CD4-positive, alpha-beta memory T cell (primary cell): ENCODE data around the gene ATP6V1C2. TPM values are rescaled to one million over a fixed set of nuclear protein-coding genes. Genes with fewer than 3 reads are reported as not detected.
"Not testable (repeated sequence)": the region's sequence is repeated elsewhere in the genome, so short reads cannot be mapped to it uniquely, and the experiment has no call there.

ENCODE experiments used
- CTCF ChIA-PET: fragments of 350-600 bp; sonication (Branson Sonifier 250); formaldehyde crosslinking; loops from one replicate; lab custom pipeline; 2021; ENCODE audit warnings: inconsistent platforms; ENCODE audit not compliant: partially characterized antibody; lab: Charles Lee
- POLR2A ChIA-PET: fragments of 350-600 bp; sonication (Branson Sonifier 250); formaldehyde crosslinking; loops from one replicate; lab custom pipeline; 2021; ENCODE audit not compliant: partially characterized antibody; lab: Charles Lee
- DNase-seq, 5 donors: peaks; one replicate each; pipeline versions ENCODE4 v3.0.0 to v3.0.0-alpha.2; 2020 to 2022; ENCODE audit warnings: mixed read lengths in 1 of 5
- H3K27ac ChIP-seq: one replicate; pipeline ENCODE4 v1.7.0; 2013; ENCODE audit warnings: low read depth, low read length
- H3K27me3 ChIP-seq: 2 replicates; pipeline ENCODE4 v1.7.0; 2013; ENCODE audit warnings: mild to moderate bottlenecking, low read length, moderate library complexity; ENCODE audit not compliant: insufficient read depth
- H3K36me3 ChIP-seq: 2 replicates; pipeline ENCODE4 v1.7.0; 2013; ENCODE audit warnings: mild to moderate bottlenecking, low read length, moderate library complexity; ENCODE audit not compliant: insufficient read depth
- H3K4me1 ChIP-seq: 2 replicates; pipeline ENCODE4 v1.7.0; 2013; ENCODE audit warnings: mild to moderate bottlenecking, low read length, moderate library complexity; ENCODE audit not compliant: insufficient read depth
- H3K4me3 ChIP-seq, 2 donors: one replicate each; pipeline ENCODE4 v1.7.0; 2013; ENCODE audit warnings: low read length in 2 of 2, mild to moderate bottlenecking in 1 of 2
- H3K9me3 ChIP-seq, 2 donors: one replicate each; pipeline ENCODE4 v1.7.0; 2013; ENCODE audit warnings: low read length in 2 of 2, control low read depth in 1 of 2; ENCODE audit not compliant: control insufficient read depth in 1 of 2
- H3K27ac Mint-ChIP-seq, 7 donors: one replicate each; pipeline ENCODE4 v1.8.0; 2020 to 2021; ENCODE audit warnings: mixed read lengths in 7 of 7, mild to moderate bottlenecking in 6 of 7, inconsistent platforms in 3 of 7, moderate library complexity in 3 of 7
- H3K27me3 Mint-ChIP-seq, 2 donors: one replicate each; pipeline ENCODE4 v1.8.0; 2020 to 2021; ENCODE audit warnings: mixed read lengths in 2 of 2
- H3K36me3 Mint-ChIP-seq, 2 donors: one replicate each; pipeline ENCODE4 v1.8.0; 2020 to 2021; ENCODE audit warnings: mixed read lengths in 2 of 2, inconsistent platforms in 1 of 2, mild to moderate bottlenecking in 1 of 2
- H3K4me1 Mint-ChIP-seq, 4 donors: one replicate each; pipeline ENCODE4 v1.8.0; 2020 to 2021; ENCODE audit warnings: mixed read lengths in 4 of 4, mild to moderate bottlenecking in 1 of 4
- H3K4me3 Mint-ChIP-seq, 8 donors: one replicate each; pipeline ENCODE4 v1.8.0; 2020 to 2021; ENCODE audit warnings: mixed read lengths in 8 of 8, mild to moderate bottlenecking in 7 of 8, moderate library complexity in 6 of 8, inconsistent platforms in 3 of 8
- H3K9me3 Mint-ChIP-seq, 8 donors: one replicate each; pipeline ENCODE4 v1.8.0; 2020 to 2021; ENCODE audit warnings: mixed read lengths in 8 of 8, mild to moderate bottlenecking in 5 of 8, inconsistent platforms in 3 of 8, moderate library complexity in 1 of 8
- intact Hi-C: fragments of 100-400 bp; cut with micrococcal nuclease; formaldehyde crosslinking; loops from one replicate; pipeline ENCODE4 v1.15.1; 2023
- polyA plus RNA-seq, 2 donors: library from polyadenylated mRNA; unstranded; fragments of 300-500 nt; fragmentation: Illumina TruSeq; gene quantifications; one replicate each; pipeline ENCODE4 v1.2.3, GENCODE V29; 2021
- total RNA-seq, 2 experiments: library from RNA; stranded (reverse); gene quantifications; one replicate each; pipeline ENCODE4 v1.2.3, GENCODE V29; 2021

Gene ATP6V1C2
- total and polyA plus RNA-seq, 4 experiments from 2014 or later: 0.17 to 0.20 TPM; not detected in 2

DNA sequence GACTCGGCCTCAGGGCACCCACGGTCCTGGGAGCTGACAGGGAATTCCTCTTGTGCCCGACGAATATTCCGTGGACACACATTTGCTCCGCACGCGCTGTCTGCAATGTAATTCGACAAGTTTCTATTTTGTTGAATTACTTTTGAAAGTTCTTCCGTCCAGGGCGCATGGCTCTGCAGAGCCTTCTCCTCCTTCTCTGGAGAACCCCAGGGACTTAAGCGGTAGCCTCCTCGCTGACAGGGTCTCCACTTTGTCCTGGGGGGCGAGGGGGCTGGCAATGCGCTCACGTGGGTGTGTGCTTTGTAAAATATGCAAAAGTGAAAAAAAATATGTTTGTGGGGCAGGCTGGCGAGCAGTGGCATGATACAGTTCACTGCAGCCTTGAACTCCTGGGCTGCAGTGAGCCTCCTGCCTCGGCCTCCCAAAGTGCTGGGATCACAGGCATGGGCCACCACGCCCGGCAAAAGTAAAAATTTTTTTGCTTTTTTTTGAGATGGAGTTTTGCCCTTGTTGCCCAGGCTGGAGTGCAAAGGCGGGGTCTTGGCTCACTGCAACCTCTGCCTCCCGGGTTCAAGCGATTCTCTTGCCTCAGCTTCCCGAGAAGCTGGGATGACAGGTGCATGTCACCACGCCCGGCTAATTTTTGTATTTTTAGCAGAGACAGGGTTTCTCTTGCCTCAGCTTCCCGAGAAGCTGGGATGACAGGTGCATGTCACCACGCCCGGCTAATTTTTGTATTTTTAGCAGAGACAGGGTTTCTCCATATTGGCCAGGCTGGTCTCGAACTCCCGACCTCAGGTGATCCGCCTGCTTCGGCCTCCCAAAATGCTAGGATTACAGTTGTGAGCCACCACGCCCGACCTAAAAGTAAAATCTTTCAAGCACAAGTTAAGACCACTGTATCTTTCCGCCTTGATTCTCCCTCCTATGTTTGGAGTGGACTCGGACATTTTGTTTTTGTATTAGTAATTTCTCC lies 92.0 kb downstream of the ATP6V1C2 start:
- not testable (repeated sequence) for H3K9me3 Mint-ChIP-seq, H3K27me3 ChIP-seq, H3K27me3 Mint-ChIP-seq, H3K9me3 ChIP-seq, DNase-seq, H3K36me3 ChIP-seq, H3K36me3 Mint-ChIP-seq
- Histone ChIP-seq H3K4me1 (peaks cover 38% of the 10 kb centered on the region), H3K4me3 (peak overlapping the region; percentile 54 to 72), H3K27ac (peak overlapping the region; percentile 76)
- intact Hi-C loops: loop anchor here (2.0 to 10.0 kb wide), 6 partner anchors 369 to 1901 kb away; partner anchors contain the start of genes E2F6, HPCAL1, LPIN1 and ODC1
- H3K4me1 Mint-ChIP-seq: peaks cover 21 to 34% (median 26%) of the 10 kb centered on the region in 4 donors
- POLR2A ChIA-PET: interaction anchor here (0.6 to 2.8 kb wide), 9 partner anchors 11 to 652 kb away, joined by 3 to 17 read pairs (median 6); partner anchors contain the start of genes E2F6, NOL10 and ODC1
- CTCF ChIA-PET: interaction anchor here (1.1 to 2.2 kb wide), 5 partner anchors 17 to 319 kb away, joined by 4 to 13 read pairs (median 6); a partner anchor contains a TSS
- peak overlapping the region; percentile 80 to 89 (median 86) for H3K4me3 Mint-ChIP-seq
- peak overlapping the region; percentile 64 to 90 (median 77) for H3K27ac Mint-ChIP-seq

DNA sequence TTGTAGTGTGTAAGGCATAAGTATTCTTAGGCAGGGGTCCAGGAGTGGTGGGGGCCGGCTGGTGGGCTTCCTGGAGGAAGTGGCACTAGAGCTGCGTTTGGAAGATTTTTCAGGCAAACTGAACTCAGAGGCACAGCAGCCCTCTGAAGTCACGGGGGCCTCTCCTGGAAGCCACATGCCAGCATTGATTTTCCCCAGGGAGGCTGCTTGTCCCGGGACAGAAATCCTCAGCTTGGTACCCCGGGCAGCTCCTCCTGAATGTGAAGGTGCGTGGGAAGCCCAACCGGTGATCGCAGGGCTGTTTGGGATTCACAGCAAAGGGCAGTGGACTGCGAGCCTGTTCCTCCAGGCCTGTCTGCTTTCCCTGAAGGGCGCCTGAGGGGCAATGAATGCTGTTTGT lies 92.7 kb downstream of the ATP6V1C2 start:
- Mint-ChIP-seq H3K36me3 (peaks cover 0 to 9% of the 10 kb centered on the region in 2 donors), H3K27ac (peak overlapping the region in 2 of 7 donors; percentile 28 to 77), H3K4me1 (peaks cover 18 to 27% (median 22%) of the 10 kb centered on the region in 4 donors), H3K9me3 (no peaks in the 10 kb centered on the region), H3K27me3 (peaks cover 3 to 5% of the 10 kb centered on the region in 2 donors), H3K4me3 (peak overlapping the region in 7 of 8 donors; percentile 41 to 74 (median 64))
- Histone ChIP-seq H3K36me3 (no peaks in the 10 kb centered on the region), H3K4me1 (peaks cover 31% of the 10 kb centered on the region), H3K27me3 (peaks cover 3% of the 10 kb centered on the region), H3K9me3 (no peaks in the 10 kb centered on the region), H3K27ac (no peak overlapping the region), H3K4me3 (no peak overlapping the region)
- CTCF ChIA-PET: interaction anchor here (1.1 kb wide), 1 partner anchor 18 kb away, joined by 4 read pairs; no protein-coding TSS in a partner anchor
- POLR2A ChIA-PET: no interaction called here
- intact Hi-C loops: loop anchor here (5.0 to 10.0 kb wide), 5 partner anchors 369 to 1901 kb away; partner anchors contain the start of genes E2F6, HPCAL1, LPIN1 and ODC1
- peak in 1 of 5 donors; percentile 14 for DNase-seq

GRCh38 chr2:10814571-10815331 lies 93.3 kb downstream of the ATP6V1C2 start:
- POLR2A ChIA-PET: no interaction called here
- CTCF ChIA-PET: interaction anchor here (1.1 kb wide), 1 partner anchor 18 kb away, joined by 4 read pairs; no protein-coding TSS in a partner anchor
- peaks cover 16 to 24% (median 18%) of the 10 kb centered on the region in 4 donors for H3K4me1 Mint-ChIP-seq
- H3K36me3 Mint-ChIP-seq: peaks cover 0 to 9% of the 10 kb centered on the region in 2 donors
- peaks cover 3% of the 10 kb centered on the region for H3K27me3 ChIP-seq
- H3K4me1 ChIP-seq: peaks cover 25% of the 10 kb centered on the region
- no peak overlapping the region for H3K4me3 ChIP-seq
- peak overlapping the region in 1 of 7 donors; percentile 28 for H3K27ac Mint-ChIP-seq
- DNase-seq: no peak
- H3K27ac ChIP-seq: no peak overlapping the region
- no peaks in the 10 kb centered on the region for H3K9me3 Mint-ChIP-seq
- H3K9me3 ChIP-seq: no peaks in the 10 kb centered on the region
- H3K4me3 Mint-ChIP-seq: peak overlapping the region in 6 of 8 donors; percentile 33 to 81 (median 55)
- intact Hi-C loops: loop anchor here (5.0 to 10.0 kb wide), 5 partner anchors 370 to 1900 kb away; partner anchors contain the start of genes E2F6, HPCAL1, LPIN1 and ODC1
- peaks cover 3 to 6% of the 10 kb centered on the region in 2 donors for H3K27me3 Mint-ChIP-seq
- no peaks in the 10 kb centered on the region for H3K36me3 ChIP-seq

DNA sequence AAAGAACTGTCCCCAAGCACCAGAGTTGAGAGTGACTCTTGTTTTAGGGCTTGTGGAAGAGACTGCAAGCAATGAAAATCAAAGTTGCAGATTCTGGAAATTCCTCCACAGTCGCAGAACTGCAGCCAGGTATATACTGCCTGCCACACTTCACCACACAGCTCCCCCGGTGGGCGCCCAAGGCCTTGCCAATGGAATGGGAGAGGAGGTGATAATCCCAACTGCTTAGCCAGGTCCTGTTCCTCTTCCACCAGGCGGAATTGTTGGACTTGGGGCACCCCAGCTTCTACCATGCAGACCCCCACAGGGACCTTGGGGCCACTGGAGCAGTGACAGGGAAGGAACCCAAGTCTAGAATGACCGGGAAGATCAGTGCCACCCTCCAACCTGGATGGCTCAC lies 96.0 kb downstream of the ATP6V1C2 start:
- CTCF ChIA-PET: interaction anchor here (1.0 to 3.2 kb wide), 4 partner anchors 14 to 315 kb away, joined by 4 to 21 read pairs (median 6); a partner anchor contains a TSS

DNA sequence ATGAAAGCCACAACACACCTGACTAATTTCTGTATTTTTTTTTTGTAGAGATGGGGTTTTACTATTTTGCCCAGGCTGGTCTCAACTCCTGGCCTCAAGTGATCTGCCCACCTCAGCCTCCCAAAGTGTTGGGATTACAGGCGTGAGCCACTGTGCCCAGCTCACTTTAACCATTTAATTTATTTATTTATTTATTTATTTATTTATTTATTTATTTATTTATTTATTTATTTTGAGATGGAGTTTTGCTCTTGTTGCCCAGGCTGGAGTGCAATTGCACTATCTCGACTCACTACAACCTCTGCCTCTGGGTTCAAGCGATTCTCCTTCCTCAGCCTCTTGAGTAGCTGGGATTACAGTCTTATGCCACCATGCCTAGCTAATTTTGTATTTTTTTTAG lies 96.9 kb downstream of the ATP6V1C2 start:
- H3K4me1 Mint-ChIP-seq, H3K27ac ChIP-seq, H3K36me3 ChIP-seq, H3K4me1 ChIP-seq, H3K9me3 Mint-ChIP-seq, DNase-seq, H3K9me3 ChIP-seq, POLR2A ChIA-PET, H3K4me3 Mint-ChIP-seq, H3K27me3 ChIP-seq, H3K4me3 ChIP-seq, H3K27ac Mint-ChIP-seq, H3K36me3 Mint-ChIP-seq: not testable (repeated sequence)
- CTCF ChIA-PET: interaction anchor here (1.0 to 3.2 kb wide), 4 partner anchors 13 to 314 kb away, joined by 4 to 21 read pairs (median 6); a partner anchor contains a TSS
- intact Hi-C loops: loop anchor here (10.0 kb wide), 4 partner anchors 374 to 1896 kb away; partner anchors contain the start of genes E2F6, HPCAL1, ODC1 and TRIB2
- H3K27me3 Mint-ChIP-seq: peaks cover 3 to 11% of the 10 kb centered on the region in 2 donors

More for the DNA sequence above, 96.0 kb downstream of the ATP6V1C2 start:
- H3K27me3 Mint-ChIP-seq: peaks cover 3 to 10% of the 10 kb centered on the region in 2 donors
- no peaks in the 10 kb centered on the region for H3K36me3 Mint-ChIP-seq
- POLR2A ChIA-PET: no interaction called here
- DNase-seq: peak in 1 of 5 donors; percentile 6
- H3K27ac ChIP-seq: no peak overlapping the region
- no peaks in the 10 kb centered on the region for H3K36me3 ChIP-seq
- no peak overlapping the region for H3K27ac Mint-ChIP-seq
- peaks cover 0 to 2% (median under 1%) of the 10 kb centered on the region in 4 donors for H3K4me1 Mint-ChIP-seq
- no peaks in the 10 kb centered on the region for H3K9me3 ChIP-seq
- peaks cover 3% of the 10 kb centered on the region for H3K27me3 ChIP-seq
- peaks cover 5% of the 10 kb centered on the region for H3K4me1 ChIP-seq
- no peak overlapping the region for H3K4me3 ChIP-seq
- H3K4me3 Mint-ChIP-seq: no peak overlapping the region
- intact Hi-C loops: loop anchor here (10.0 kb wide), 4 partner anchors 373 to 1897 kb away; partner anchors contain the start of genes E2F6, HPCAL1, ODC1 and TRIB2
- no peaks in the 10 kb centered on the region for H3K9me3 Mint-ChIP-seq

- H3K4me1 ChIP-seq: no peaks in the 10 kb centered on the region
- no peak overlapping the region for H3K27ac ChIP-seq
- POLR2A ChIA-PET: no interaction called here
- Mint-ChIP-seq H3K27ac (no peak overlapping the region), H3K9me3 (no peaks in the 10 kb centered on the region), H3K36me3 (no peaks in the 10 kb centered on the region), H3K27me3 (peaks cover 3 to 14% of the 10 kb centered on the region in 2 donors), H3K4me1 (peaks cover 0 to under 1% (median 0%) of the 10 kb centered on the region in 4 donors), H3K4me3 (no peak overlapping the region)
- no peak for DNase-seq
- CTCF ChIA-PET: interaction anchor here (1.8 to 3.2 kb wide), 2 partner anchors 13 to 310 kb away, joined by 4 to 21 read pairs; no protein-coding TSS in a partner anchor
- no peaks in the 10 kb centered on the region for H3K36me3 ChIP-seq
- intact Hi-C loops: loop anchor here (10.0 kb wide), 4 partner anchors 374 to 1896 kb away; partner anchors contain the start of genes E2F6, HPCAL1, ODC1 and TRIB2
- H3K4me3 ChIP-seq: no peak overlapping the region
- H3K27me3 ChIP-seq: peaks cover 3% of the 10 kb centered on the region
- no peaks in the 10 kb centered on the region for H3K9me3 ChIP-seq
Observed at GRCh38 chr2:10818984-10819383, 97.6 kb downstream of the ATP6V1C2 start.
